GM12878 (cell line): ENCODE data around the gene FYB1. TPM values are rescaled to one million over a fixed set of nuclear protein-coding genes. Genes with fewer than 3 reads are reported as not detected.

Experiments used
- ATAC-seq: fragments of 200-7000 bp; cut with Tn5 transposase; 3 replicates; pipeline ENCODE4 v1.9.1; 2020; ENCODE audit warnings: mild to moderate bottlenecking, moderate library complexity
- BruUV-seq: library from RNA; stranded (reverse); fragments of 400-500 nt; replicated peaks from 2 replicates; lab custom pipeline; 2021; lab: Mats Ljungman, UMichigan
- CTCF ChIA-PET: fragments of 300-600 bp; sonication (Branson Sonifier 250); formaldehyde crosslinking; extraction: SDS; loops from one replicate; lab custom pipeline; 2021; ENCODE audit warnings: inconsistent platforms; lab: Yijun Ruan, JAX
- POLR2A ChIA-PET: fragments of 350-600 bp; formaldehyde crosslinking; extraction: SDS; loops from one replicate; lab custom pipeline; 2021; ENCODE audit warnings: inconsistent platforms; lab: Charles Lee
- RAD21 ChIA-PET: fragments of 300-600 bp; sonication (Branson Sonifier 250); formaldehyde crosslinking; loops from one replicate; lab custom pipeline; 2023; ENCODE audit warnings: antibody characterized with exemption; ENCODE audit not compliant: unreplicated experiment; lab: Charles Lee
- SMC1A ChIA-PET: fragments of 300-600 bp; sonication (Branson Sonifier 250); formaldehyde crosslinking; loops from one replicate; lab custom pipeline; 2023; ENCODE audit not compliant: unreplicated experiment, uncharacterized antibody; lab: Charles Lee
- DNase-seq: peaks from one replicate; pipeline ENCODE4 v3.0.0-alpha.2; 2011; ENCODE audit warnings: low read depth, low spot score
- FAIRE-seq: peaks from 3 replicates; lab custom pipeline; 2011; peaks lifted over from hg19 to GRCh38; lab: Jason Lieb, UNC
- H2AFZ ChIP-seq: 2 replicates; pipeline ENCODE4 v1.6.0; 2011; ENCODE audit warnings: low read depth, low read length, control low read depth; ENCODE audit not compliant: control insufficient read depth
- H3K27ac ChIP-seq: 2 replicates; pipeline ENCODE4 v1.5.1; 2011; ENCODE audit warnings: control low read depth; ENCODE audit not compliant: control insufficient read depth, insufficient read depth
- H3K27me3 ChIP-seq, 2 experiments: replicated peaks in 1 of 2; 2 replicates each; pipeline versions ENCODE4 v1.6.0 to v1.6.1; 2011; ENCODE audit warnings: low read length in 1 of 2; ENCODE audit not compliant: control insufficient read depth in 2 of 2, insufficient read depth in 2 of 2
- H3K36me3 ChIP-seq, 2 experiments: 2 replicates each; pipeline ENCODE4 v1.5.1; 2011; ENCODE audit warnings: low read length in 1 of 2; ENCODE audit not compliant: control insufficient read depth in 2 of 2, insufficient read depth in 2 of 2
- H3K4me1 ChIP-seq: 2 replicates; pipeline ENCODE4 v1.6.1; 2011; ENCODE audit warnings: mild to moderate bottlenecking, low read length, moderate library complexity, mixed read lengths; ENCODE audit not compliant: control insufficient read depth, insufficient read depth
- H3K4me2 ChIP-seq: 2 replicates; pipeline ENCODE4 v1.6.0; 2011; ENCODE audit warnings: control low read depth; ENCODE audit not compliant: control insufficient read depth, insufficient read depth
- H3K4me3 ChIP-seq: fragments of 200-600 bp; sonication (generic); 2 replicates; pipeline ENCODE4 v1.5.1; 2016
- H3K79me2 ChIP-seq: 2 replicates; pipeline ENCODE4 v1.6.0; 2011; ENCODE audit warnings: low read length; ENCODE audit not compliant: control insufficient read depth, insufficient read depth
- H3K9ac ChIP-seq: 2 replicates; pipeline ENCODE4 v1.8.0; 2011; ENCODE audit warnings: low read length, control low read depth, mixed read lengths; ENCODE audit not compliant: control insufficient read depth, insufficient read depth
- H3K9me3 ChIP-seq: replicated peaks from 3 replicates; pipeline ENCODE4 v1.5.1; 2011; ENCODE audit warnings: mild to moderate bottlenecking, low read length; ENCODE audit not compliant: control insufficient read depth, insufficient read depth
- H4K20me1 ChIP-seq: 2 replicates; pipeline ENCODE4 v1.6.0; 2011; ENCODE audit not compliant: control insufficient read depth, insufficient read depth
- DPF2 ChIP-seq: fragments of 450-650 bp; IDR thresholded peaks from 2 replicates; pipeline ENCODE4 v1.6.1; 2017; ENCODE audit warnings: mild to moderate bottlenecking
- E2F8 ChIP-seq: fragments of 450-650 bp; IDR thresholded peaks from 2 replicates; pipeline ENCODE4 v1.6.1; 2018; ENCODE audit warnings: mild to moderate bottlenecking, low read depth, moderate library complexity; ENCODE audit not compliant: partially characterized antibody
- EP300 ChIP-seq, 2 experiments: fragments of 150-350 bp in 1 of 2; IDR thresholded peaks; 2 replicates each; pipeline ENCODE4 v1.6.1; 2011 to 2012; ENCODE audit warnings: low read depth in 2 of 2, low read length in 2 of 2, borderline replicate concordance in 1 of 2, improper control_type of control experiment in 1 of 2, inconsistent platforms in 1 of 2; ENCODE audit not compliant: control insufficient read depth in 1 of 2
- ETV6 ChIP-seq, 2 experiments: fragments of 450-650 bp in 1 of 2; IDR thresholded peaks in 1 of 2; conservative IDR thresholded peaks in 1 of 2; 2 replicates each; pipeline ENCODE4 v1.6.1; 2014; ENCODE audit warnings: antibody characterized with exemption in 1 of 2, borderline replicate concordance in 1 of 2, low read depth in 1 of 2, mild to moderate bottlenecking in 1 of 2, moderate library complexity in 1 of 2
- IRF4 ChIP-seq: IDR thresholded peaks from 2 replicates; pipeline ENCODE4 v1.6.1; 2011; ENCODE audit warnings: low read depth, low read length
- MLLT1 ChIP-seq: fragments of 450-650 bp; IDR thresholded peaks from 2 replicates; pipeline ENCODE4 v1.6.1; 2016; ENCODE audit warnings: mild to moderate bottlenecking
- NFYA ChIP-seq: IDR thresholded peaks from 2 replicates; pipeline ENCODE4 v1.6.1; 2011; ENCODE audit warnings: low read depth, mild to moderate bottlenecking, low read length, improper control_type of control experiment, borderline replicate concordance
- NFYB ChIP-seq: IDR thresholded peaks from 2 replicates; pipeline ENCODE4 v1.6.1; 2011; ENCODE audit warnings: low read depth, mild to moderate bottlenecking, low read length, improper control_type of control experiment, moderate library complexity; ENCODE audit not compliant: insufficient read depth
- NR2F1 ChIP-seq: fragments of 450-650 bp; conservative IDR thresholded peaks from 2 replicates; pipeline ENCODE4 v1.6.1; 2017; ENCODE audit warnings: mild to moderate bottlenecking
- POLR2AphosphoS5 ChIP-seq: IDR thresholded peaks from 2 replicates; pipeline ENCODE4 v1.6.1; 2011; ENCODE audit warnings: mild to moderate bottlenecking, low read length, inconsistent platforms
- REST ChIP-seq: IDR thresholded peaks from 2 replicates; pipeline ENCODE4 v1.6.1; 2012; ENCODE audit warnings: mild to moderate bottlenecking, low read depth, low read length
- RUNX3 ChIP-seq: IDR thresholded peaks from 2 replicates; pipeline ENCODE4 v1.6.1; 2012; ENCODE audit warnings: low read length, inconsistent platforms
- SMARCA5 ChIP-seq: fragments of 450-650 bp; IDR thresholded peaks from 2 replicates; pipeline ENCODE4 v1.6.1; 2017; ENCODE audit warnings: mild to moderate bottlenecking
- SMC3 ChIP-seq: IDR thresholded peaks from 2 replicates; pipeline ENCODE4 v1.6.1; 2011; ENCODE audit warnings: low read length, improper control_type of control experiment, borderline replicate concordance
- TAF1 ChIP-seq: IDR thresholded peaks from 2 replicates; pipeline ENCODE4 v1.6.1; 2011; ENCODE audit warnings: mild to moderate bottlenecking, low read depth, low read length, borderline replicate concordance
- TBL1XR1 ChIP-seq: IDR thresholded peaks from 2 replicates; pipeline ENCODE4 v1.6.1; 2012; ENCODE audit warnings: low read depth, low read length, improper control_type of control experiment
- TCF7 ChIP-seq: IDR thresholded peaks from 2 replicates; pipeline ENCODE4 v1.6.1; 2014; ENCODE audit warnings: antibody characterized with exemption, borderline replicate concordance
- ZNF384 ChIP-seq: IDR thresholded peaks from 2 replicates; pipeline ENCODE4 v1.6.1; 2012; ENCODE audit warnings: low read depth, mild to moderate bottlenecking, low read length, improper control_type of control experiment, borderline replicate concordance
- WGBS: methylation state at CpG from one replicate; pipeline ENCODE4 v1.1.6; 2016; ENCODE audit warnings: low lambda C conversion rate; ENCODE audit not compliant: insufficient replicate concordance, insufficient coverage; ENCODE audit errors: missing lambda C conversion rate; 5-methylcytosine and 5-hydroxymethylcytosine counted together
- in situ Hi-C: fragments of 300-500 bp; cut with MboI; formaldehyde crosslinking; loops from 9 replicates; pipeline ENCODE4 v1.14.3; 2018; ENCODE audit warnings: mixed read lengths
- intact Hi-C: fragments of 100-400 bp; cut with micrococcal nuclease; formaldehyde crosslinking; loops from one replicate; pipeline ENCODE4 v1.14.2; 2022; ENCODE audit not compliant: unreplicated experiment
- polyA plus RNA-seq, 11 experiments: library from polyadenylated mRNA; depleted of rRNA in 4 of 11; unstranded in 6 of 11; stranded (reverse) in 5 of 11; fragments of >200 nt; fragmentation: Nextera tagmentation in 4 of 11; fragmentation: Illumina TruSeq in 1 of 11; extraction: Ambion mirVana in 4 of 11; extraction: Trizol in 1 of 11; gene quantifications; 1 replicate in 1 of 11; 2 replicates in 10 of 11; pipeline versions ENCODE4 v1.2.1 to v1.2.3, GENCODE V29; 2011 to 2016; ENCODE audit warnings: inconsistent platforms in 2 of 11, missing spikeins in 2 of 11, low read depth in 1 of 11
- total RNA-seq, 4 experiments: library from RNA; depleted of rRNA in 3 of 4; stranded (reverse); fragments of >200 nt in 3 of 4; fragmentation: Illumina TruSeq in 1 of 4; extraction: Trizol in 1 of 4; gene quantifications; 2 replicates each; pipeline versions ENCODE4 v1.2.1 to v1.2.3, GENCODE V29; 2013 to 2021

FYB1 gene
- total and polyA plus RNA-seq, 10 of the 15 experiments (the other 5 are each of a cell fraction or from before 2014, with no cell fraction given): 0.06 to 4.3 (median 0.25) TPM; not detected in 2

- no TSS peak for BruUV-seq
- Histone ChIP-seq H3K27me3 (no peaks in the 10 kb centered on the region), H3K4me2 (no peak overlapping the region), H3K79me2 (peaks cover 48% of the 10 kb centered on the region), H2AFZ (no peak overlapping the region), H4K20me1 (no peaks in the 10 kb centered on the region), H3K27ac (no peak overlapping the region), H3K4me3 (no peak overlapping the region), H3K4me1 (no peaks in the 10 kb centered on the region), H3K36me3 (peaks cover 2 to 5% of the 10 kb centered on the region in 2 experiments), H3K9me3 (peaks cover 18% of the 10 kb centered on the region), H3K9ac (no peak overlapping the region)
- ATAC-seq: no peak
- ChIA-PET POLR2A (no interaction called here), RAD21 (no interaction called here), CTCF (interaction anchor here (2.1 kb wide), 1 partner anchor 16 kb away, joined by 7 read pairs; no protein-coding TSS in a partner anchor), SMC1A (no interaction called here)
- FAIRE-seq: no peak
- in situ Hi-C loops (no loop called here), intact Hi-C loops (no loop called here)
- 99% methylated on average over 3 of the region's 3 CpGs for WGBS
- no peak for DNase-seq
- no peak for TF ChIP-seq IRF4
- no peak for TF ChIP-seq ETV6 (conservative IDR thresholded peaks at IDR 0.05 in 1 of 2, IDR thresholded peaks at IDR 0.05 in 1 of 2; ENCODE audit: borderline replicate concordance in 1 of 2, low read depth in 1 of 2)
- TF ChIP-seq RUNX3: no peak
- TF ChIP-seq ZNF384: no peak
- TF ChIP-seq E2F8: no peak
- TF ChIP-seq TAF1: no peak
- no peak for TF ChIP-seq SMC3
- TF ChIP-seq TBL1XR1: no peak
- no peak for TF ChIP-seq SMARCA5
- TF ChIP-seq MLLT1: no peak
- TF ChIP-seq DPF2: no peak
- TF ChIP-seq EP300 (IDR thresholded peaks at IDR 0.05; ENCODE audit: borderline replicate concordance in 1 of 2, control insufficient read depth in 1 of 2, low read depth in 2 of 2, low read length in 2 of 2): no peak
- no peak for TF ChIP-seq NFYB
- no peak for TF ChIP-seq POLR2AphosphoS5
- no peak for TF ChIP-seq NFYA
- TF ChIP-seq REST: no peak
- TF ChIP-seq NR2F1: no peak
- TF ChIP-seq TCF7: no peak
Measured at GRCh38 chr5:39064450-39064849, 154.9 kb downstream of the FYB1 start.
